AG04450 (cell line): Measurements from ENCODE around the gene SMAP1. TPM values are rescaled to one million over a fixed set of nuclear protein-coding genes. Genes with fewer than 3 reads are reported as not detected.

Source experiments
- CTCF ChIA-PET: fragments of 300-600, 350-600 bp; formaldehyde crosslinking; extraction: SDS; loops from one replicate; lab custom pipeline; 2022; ENCODE audit warnings: antibody characterized with exemption, inconsistent platforms; lab: Charles Lee
- POLR2A ChIA-PET: fragments of 350-600 bp; formaldehyde crosslinking; extraction: SDS; loops from one replicate; lab custom pipeline; 2021; ENCODE audit warnings: antibody characterized with exemption, inconsistent platforms; lab: Yijun Ruan, JAX
- DNase-seq: peaks from one replicate; pipeline ENCODE4 v3.0.0-alpha.2; 2011; ENCODE audit warnings: low read depth, low spot score
- H3K27ac ChIP-seq: one replicate; pipeline ENCODE4 v1.5.1; 2012; ENCODE audit warnings: low read depth, low read length, control low read depth
- H3K27me3 ChIP-seq: one replicate; pipeline ENCODE4 v1.6.0; 2012; ENCODE audit warnings: low read length; ENCODE audit not compliant: control insufficient read depth, insufficient read depth
- H3K4me3 ChIP-seq: 2 replicates; pipeline ENCODE4 v1.5.1; 2011; ENCODE audit warnings: mild to moderate bottlenecking, low read depth, low read length, control low read depth
- H3K9me3 ChIP-seq: 2 replicates; pipeline ENCODE4 v1.5.1; 2012; ENCODE audit warnings: low read length; ENCODE audit not compliant: control insufficient read depth, insufficient read depth
- polyA plus RNA-seq: library from polyadenylated mRNA; depleted of rRNA; stranded (reverse); fragments of >200 nt; gene quantifications from 2 replicates; pipeline ENCODE4 v1.2.3, GENCODE V29; 2011
- TF ChIP-seq, protein P1 (sequence below): IDR thresholded peaks from 2 replicates; pipeline ENCODE4 v1.5.1; 2011; ENCODE audit warnings: low read depth, low read length, control low read depth, inconsistent platforms

Gene SMAP1
- polyA plus RNA-seq, 1 experiment: 25.0 TPM

DNA sequence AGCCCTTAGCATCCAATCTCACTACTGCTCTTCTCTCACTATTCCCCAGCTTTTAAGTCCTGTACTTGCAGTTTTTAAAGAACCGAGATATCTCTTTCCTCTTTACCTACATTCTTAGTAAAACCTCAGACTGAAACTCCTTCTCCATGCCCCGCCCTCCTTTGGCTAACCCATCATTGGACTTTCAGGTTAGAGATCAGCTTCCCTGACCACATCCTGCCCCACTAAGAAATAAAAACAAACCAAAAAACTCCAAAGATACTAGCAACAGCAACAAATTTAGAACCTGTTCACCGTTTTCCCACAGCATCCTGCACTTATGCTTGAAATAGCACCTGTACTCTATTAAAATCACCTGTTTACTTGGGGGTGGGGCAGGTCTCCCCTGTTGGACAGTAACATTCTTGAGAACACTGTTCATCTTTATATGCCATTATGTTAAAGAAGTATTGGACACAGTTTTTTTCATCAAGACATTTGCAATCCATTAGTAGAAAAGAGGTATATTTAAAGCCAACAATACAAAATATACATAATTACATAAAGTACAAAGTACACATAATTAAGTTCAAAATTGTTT, 16.3 kb upstream of the SMAP1 start:
- no peak overlapping the region for H3K4me3 ChIP-seq
- POLR2A ChIA-PET: no interaction called here
- TF ChIP-seq, protein P1, sequence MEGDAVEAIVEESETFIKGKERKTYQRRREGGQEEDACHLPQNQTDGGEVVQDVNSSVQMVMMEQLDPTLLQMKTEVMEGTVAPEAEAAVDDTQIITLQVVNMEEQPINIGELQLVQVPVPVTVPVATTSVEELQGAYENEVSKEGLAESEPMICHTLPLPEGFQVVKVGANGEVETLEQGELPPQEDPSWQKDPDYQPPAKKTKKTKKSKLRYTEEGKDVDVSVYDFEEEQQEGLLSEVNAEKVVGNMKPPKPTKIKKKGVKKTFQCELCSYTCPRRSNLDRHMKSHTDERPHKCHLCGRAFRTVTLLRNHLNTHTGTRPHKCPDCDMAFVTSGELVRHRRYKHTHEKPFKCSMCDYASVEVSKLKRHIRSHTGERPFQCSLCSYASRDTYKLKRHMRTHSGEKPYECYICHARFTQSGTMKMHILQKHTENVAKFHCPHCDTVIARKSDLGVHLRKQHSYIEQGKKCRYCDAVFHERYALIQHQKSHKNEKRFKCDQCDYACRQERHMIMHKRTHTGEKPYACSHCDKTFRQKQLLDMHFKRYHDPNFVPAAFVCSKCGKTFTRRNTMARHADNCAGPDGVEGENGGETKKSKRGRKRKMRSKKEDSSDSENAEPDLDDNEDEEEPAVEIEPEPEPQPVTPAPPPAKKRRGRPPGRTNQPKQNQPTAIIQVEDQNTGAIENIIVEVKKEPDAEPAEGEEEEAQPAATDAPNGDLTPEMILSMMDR: no peak

DNA sequence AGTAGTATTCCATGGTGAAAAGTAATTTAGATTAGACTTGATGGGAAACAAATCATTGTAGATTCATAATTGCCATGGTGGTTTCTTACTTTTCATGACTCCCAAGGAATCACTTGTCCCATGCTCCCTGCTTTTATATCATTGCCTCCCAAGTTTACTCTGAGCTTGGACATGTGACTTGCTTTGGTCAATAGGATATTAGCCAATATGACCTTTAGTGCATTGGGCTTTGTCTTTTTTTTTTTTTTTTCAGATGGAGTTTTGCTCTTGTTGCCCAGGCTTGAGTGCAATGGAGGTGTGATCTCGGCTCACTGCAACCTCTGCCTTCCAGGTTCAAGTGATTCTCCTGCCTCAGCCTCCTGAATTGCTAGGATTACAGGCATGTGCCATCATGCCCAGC, 15.5 kb upstream of the SMAP1 start:
- H3K27ac ChIP-seq: no peak overlapping the region
- H3K4me3 ChIP-seq: no peak overlapping the region
- TF ChIP-seq, protein P1: no peak
- CTCF ChIA-PET: no interaction called here
- H3K9me3 ChIP-seq: no peaks in the 10 kb centered on the region
- POLR2A ChIA-PET: no interaction called here
- DNase-seq: no peak
- H3K27me3 ChIP-seq: peaks cover 4% of the 10 kb centered on the region

More for the DNA sequence above, 16.3 kb upstream of the SMAP1 start:
- Histone ChIP-seq H3K27ac (no peak overlapping the region), H3K9me3 (no peaks in the 10 kb centered on the region), H3K27me3 (peaks cover 4% of the 10 kb centered on the region)
- no peak for DNase-seq
- CTCF ChIA-PET: no interaction called here

GRCh38 chr6:70657706-70658105, 10.0 kb upstream of the SMAP1 start:
- no peak overlapping the region for H3K27ac ChIP-seq
- peaks cover 6% of the 10 kb centered on the region for H3K27me3 ChIP-seq
- no peak overlapping the region for H3K4me3 ChIP-seq
- no peak for DNase-seq
- POLR2A ChIA-PET: interaction anchor here (0.6 kb wide), 1 partner anchor 106 kb away, joined by 3 read pairs; no protein-coding TSS in a partner anchor
- H3K9me3 ChIP-seq: no peaks in the 10 kb centered on the region
- TF ChIP-seq, protein P1: no peak
- CTCF ChIA-PET: no interaction called here

GRCh38 chr6:70663881-70664466, 3.7 kb upstream of the SMAP1 start:
- DNase-seq: no peak
- ChIA-PET POLR2A (no interaction called here), CTCF (interaction anchor here (1.1 to 3.6 kb wide), 2 partner anchors 22 to 355 kb away, joined by 8 to 16 read pairs; no protein-coding TSS in a partner anchor)
- no peaks in the 10 kb centered on the region for H3K27me3 ChIP-seq
- H3K4me3 ChIP-seq: no peak overlapping the region
- TF ChIP-seq, protein P1: no peak
- no peaks in the 10 kb centered on the region for H3K9me3 ChIP-seq
- no peak overlapping the region for H3K27ac ChIP-seq

- TF ChIP-seq, protein P1: no peak
- no peaks in the 10 kb centered on the region for H3K9me3 ChIP-seq
- POLR2A ChIA-PET: no interaction called here
- H3K4me3 ChIP-seq: no peak overlapping the region
- H3K27ac ChIP-seq: no peak overlapping the region
- no peak for DNase-seq
- CTCF ChIA-PET: interaction anchor here (0.9 to 3.6 kb wide), 4 partner anchors 19 to 297 kb away, joined by 3 to 16 read pairs (median 7); no protein-coding TSS in a partner anchor
- no peaks in the 10 kb centered on the region for H3K27me3 ChIP-seq
Measured at GRCh38 chr6:70666706-70667105, 977 bp upstream of the SMAP1 start.
